Measurements from ENCODE around the gene NAIF1.
A peak's percentile ranks its signal among the peaks of the same experiment; 100 is the strongest.
"Not testable (repeated sequence)": the region's sequence is repeated elsewhere in the genome, so short reads cannot be mapped to it uniquely, and the experiment has no call there.

NAIF1 gene

GRCh38 chr9:128066713-128067644, at the start of gene NAIF1:
TSS of gene NAIF1 (minus strand) at chr9:128067320. CDS start at chr9:128067101, 219 bp downstream.
- DNase-seq, result peak; percentile 98
- in situ Hi-C loops (cut with HindIII; ENCODE audit: low pct_ligation_motif_present, low pct_unique_long_range_greater_than_20kb, low sequenced_read_pairs), result no loop called here

DNA sequence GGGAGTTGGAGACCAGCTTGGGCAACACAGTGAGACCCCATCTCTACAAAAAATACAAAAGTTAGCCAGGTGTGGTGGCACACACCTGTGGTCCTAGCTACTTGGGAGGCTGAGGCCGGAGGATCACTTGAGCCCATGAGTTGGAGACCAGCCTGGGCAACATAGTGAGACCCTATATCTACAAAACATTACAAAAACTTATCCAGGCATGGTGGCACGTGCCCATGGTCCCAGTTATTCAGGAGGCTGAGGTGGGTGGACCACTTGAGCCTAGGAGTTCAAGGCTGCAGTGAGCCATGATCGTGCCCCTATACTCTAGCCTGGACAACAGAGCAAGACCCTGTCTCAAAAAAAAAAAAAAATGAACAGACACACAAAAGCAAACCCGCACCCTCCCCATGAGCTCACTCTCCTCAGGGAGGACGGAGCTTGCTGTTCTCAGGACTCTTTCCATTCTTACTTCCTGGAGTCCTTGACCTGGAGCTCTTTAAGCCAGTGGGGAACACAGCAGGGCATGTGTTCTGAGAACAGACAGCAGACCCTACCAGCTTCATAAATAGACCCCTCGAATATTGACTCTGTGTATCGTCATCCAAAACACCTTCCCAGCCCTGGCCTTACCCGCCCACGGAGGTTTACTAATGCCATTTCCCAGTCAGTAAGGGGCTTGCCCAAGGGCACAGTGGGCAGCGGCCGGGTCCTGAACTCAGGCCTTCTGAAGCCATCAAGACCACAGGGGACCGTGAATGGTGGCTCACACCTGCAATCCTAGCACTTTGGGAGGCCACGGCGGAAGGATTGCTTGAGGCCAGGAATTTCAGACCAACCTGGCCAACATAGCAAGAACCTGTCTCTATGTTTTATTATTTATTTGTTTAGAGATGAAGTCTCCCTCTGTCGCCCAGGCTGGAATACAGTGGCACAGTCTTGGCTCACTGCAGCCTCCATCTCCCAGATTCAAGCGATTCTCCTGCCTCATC, 49.3 kb upstream of the NAIF1 start:
- in situ Hi-C loops (cut with HindIII; ENCODE audit: low pct_ligation_motif_present, low pct_unique_long_range_greater_than_20kb, low sequenced_read_pairs), result no loop called here
- DNase-seq, result no peak

DNA sequence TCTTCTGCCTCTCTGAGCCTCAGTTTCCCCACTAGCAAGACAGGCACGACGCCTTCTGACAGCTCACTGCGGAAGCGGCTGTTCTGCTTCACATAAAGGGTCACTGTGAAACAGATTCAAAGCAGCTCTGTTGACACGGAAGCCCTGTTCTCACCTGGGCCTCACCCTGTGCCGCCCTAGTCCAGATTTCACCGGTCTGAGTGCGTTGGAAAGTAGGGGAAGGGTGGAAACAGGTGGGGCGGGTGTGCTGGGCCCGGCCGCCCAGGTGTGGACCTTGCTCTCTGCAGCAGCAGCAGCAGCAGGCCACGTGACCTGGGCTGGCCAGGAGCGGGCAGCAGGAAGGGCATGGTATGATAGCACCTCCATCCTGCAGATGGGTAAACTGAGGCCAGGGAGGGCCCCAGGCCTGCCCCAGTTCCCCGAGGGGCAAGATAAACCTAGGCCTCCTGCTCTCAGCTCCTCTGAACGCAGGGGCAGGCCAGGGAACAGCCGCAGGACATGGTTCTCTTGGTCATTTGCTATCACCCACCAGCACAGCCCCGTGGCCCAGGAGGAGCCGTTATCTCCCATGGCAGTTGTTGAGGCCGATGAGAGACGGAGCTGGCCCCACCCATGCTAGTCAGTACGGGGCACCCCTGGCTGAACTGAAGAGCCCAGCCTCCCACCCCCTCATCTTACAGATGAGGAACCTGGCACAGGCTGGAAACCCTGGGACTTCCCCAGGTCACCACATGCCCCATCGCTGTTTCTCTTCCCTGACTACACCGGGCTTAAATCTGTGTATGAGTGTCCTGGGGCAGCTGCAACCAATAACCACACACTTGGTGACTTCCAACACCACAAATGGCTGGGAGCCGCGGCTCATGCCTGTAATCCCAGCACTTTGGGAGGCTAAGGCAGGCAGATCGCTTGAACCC, 48.3 kb upstream of the NAIF1 start:
- in situ Hi-C loops (cut with HindIII; ENCODE audit: low pct_ligation_motif_present, low pct_unique_long_range_greater_than_20kb, low sequenced_read_pairs), result no loop called here

DNA sequence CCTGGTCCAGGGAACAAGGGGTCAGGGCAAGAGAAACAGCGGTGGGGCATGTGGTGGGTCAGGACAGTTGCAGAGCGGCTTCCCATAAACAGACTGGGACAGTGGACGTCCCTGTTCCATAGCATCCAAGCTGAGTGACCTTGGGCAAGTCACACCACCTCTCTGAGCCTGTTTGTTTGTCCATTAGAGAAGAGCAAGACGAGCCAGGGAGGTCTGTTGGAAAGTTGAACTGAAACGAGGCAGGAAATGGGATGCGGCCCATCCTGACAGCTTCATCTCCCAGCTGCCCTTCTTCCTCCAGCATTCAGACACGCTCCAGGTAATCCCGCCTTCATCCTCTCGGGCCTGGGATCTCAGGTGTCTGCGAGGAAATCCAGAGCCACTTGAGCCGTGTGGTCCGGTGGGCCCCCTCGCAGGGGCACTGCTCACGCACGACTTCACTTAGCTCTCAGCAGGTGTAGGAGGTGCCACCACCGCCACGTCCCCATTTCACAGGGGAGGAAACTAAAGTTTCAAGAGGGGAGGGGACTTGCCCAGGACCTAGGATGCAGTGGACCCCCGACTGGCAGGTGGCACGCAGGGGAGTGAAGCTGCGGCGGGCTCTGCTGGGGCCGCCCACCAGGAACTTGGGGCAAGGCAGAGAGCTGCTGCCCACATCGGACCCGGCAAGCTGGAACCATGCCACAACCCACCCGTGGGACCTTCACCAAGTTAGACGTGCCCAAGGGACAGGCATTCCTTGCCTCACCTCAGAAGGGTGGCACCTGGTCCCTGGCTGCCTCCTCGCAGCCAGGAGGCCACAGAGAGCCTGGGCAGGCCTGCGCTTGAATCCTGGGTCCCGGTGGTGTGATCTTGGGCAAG, 47.4 kb upstream of the NAIF1 start:
- in situ Hi-C loops (cut with HindIII; ENCODE audit: low pct_ligation_motif_present, low pct_unique_long_range_greater_than_20kb, low sequenced_read_pairs), result no loop called here

More for the DNA sequence above, 48.3 kb upstream of the NAIF1 start:
- DNase-seq, result no peak

GRCh38 chr9:128113526-128114325, 46.6 kb upstream of the NAIF1 start:
- DNase-seq, result no peak
- in situ Hi-C loops (cut with HindIII; ENCODE audit: low pct_ligation_motif_present, low pct_unique_long_range_greater_than_20kb, low sequenced_read_pairs), result no loop called here

More for the DNA sequence above, 47.4 kb upstream of the NAIF1 start:
- DNase-seq, result no peak

- not testable (repeated sequence) for DNase-seq
These were observed 44.6 kb upstream of the NAIF1 start for GRCh38 chr9:128111726-128112125.

DNA sequence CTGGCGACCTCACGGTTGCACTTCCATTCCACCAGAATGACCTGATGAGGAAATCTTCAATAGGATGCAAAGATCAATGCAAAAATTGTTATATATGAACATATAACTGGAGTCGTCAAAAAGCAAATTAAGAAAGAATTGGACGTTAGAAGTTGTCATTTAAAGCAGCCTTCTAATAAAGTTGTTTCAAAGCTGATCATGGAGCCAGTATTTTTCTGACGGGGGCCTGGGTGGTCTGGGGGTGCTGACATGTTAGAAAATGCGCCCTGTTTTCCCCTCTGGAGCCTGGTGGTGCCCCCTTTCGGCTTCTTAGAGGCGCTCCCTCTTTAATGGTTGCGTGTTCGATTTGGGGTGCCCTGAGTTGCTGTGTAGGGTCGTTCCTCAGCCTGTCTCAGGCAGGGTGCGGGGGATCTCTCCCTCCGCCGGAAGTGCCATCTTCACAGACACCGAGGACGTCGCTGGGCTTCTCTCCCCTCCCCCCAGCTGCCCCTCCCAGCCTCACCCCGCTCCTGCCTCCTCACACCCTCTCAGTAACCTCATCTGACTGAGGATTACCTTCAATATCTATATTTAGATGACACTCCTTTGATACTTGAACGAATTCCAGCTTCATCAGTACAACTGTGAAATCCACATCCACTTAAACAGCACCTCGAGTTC, 42.1 kb upstream of the NAIF1 start:
- in situ Hi-C loops (cut with HindIII; ENCODE audit: low pct_ligation_motif_present, low pct_unique_long_range_greater_than_20kb, low sequenced_read_pairs), result no loop called here
- no peak for DNase-seq

More at GRCh38 chr9:128111726-128112125, 44.6 kb upstream of the NAIF1 start:
- in situ Hi-C loops (cut with HindIII; ENCODE audit: low pct_ligation_motif_present, low pct_unique_long_range_greater_than_20kb, low sequenced_read_pairs), result not testable (repeated sequence)

- no peak for DNase-seq
- in situ Hi-C loops (cut with HindIII; ENCODE audit: low pct_ligation_motif_present, low pct_unique_long_range_greater_than_20kb, low sequenced_read_pairs), result no loop called here
These were observed 41.3 kb upstream of the NAIF1 start for GRCh38 chr9:128108269-128109049.

DNA sequence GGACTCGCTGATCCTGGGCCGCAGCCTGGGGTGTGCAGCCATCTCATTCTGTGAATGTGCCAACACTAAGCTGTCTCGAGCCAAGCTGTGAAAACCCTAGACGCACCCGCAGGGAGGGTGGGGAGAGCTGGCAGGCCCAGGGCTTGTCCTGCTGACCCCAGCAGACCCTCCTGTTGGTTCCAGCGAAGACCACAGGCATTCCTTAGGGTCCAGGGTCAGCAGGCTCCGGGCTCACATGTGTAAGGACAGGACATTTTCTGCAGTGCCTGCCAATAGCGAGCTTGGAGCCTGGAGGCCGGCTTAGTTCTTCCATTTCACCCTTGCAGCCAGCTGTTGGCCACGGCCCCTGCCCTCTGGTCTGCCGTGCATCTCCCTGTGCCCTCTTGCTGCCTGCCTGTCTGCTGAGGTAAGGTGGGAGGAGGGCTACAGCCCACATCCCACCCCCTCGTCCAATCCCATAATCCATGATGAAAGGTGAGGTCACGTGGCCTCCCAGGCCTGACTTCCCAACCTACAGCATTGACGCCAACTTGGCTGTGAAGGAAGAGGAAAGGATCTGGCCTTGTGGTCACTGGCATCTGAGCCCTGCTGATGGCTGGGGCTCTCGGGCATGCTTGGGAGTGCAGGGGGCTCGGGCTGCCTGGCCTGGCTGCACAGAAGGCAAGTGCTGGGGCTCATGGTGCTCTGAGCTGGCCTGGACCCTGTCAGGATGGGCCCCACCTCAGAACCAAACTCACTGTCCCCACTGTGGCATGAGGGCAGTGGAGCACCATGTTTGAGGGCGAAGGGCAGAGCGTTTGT, 40.5 kb upstream of the NAIF1 start:
- in situ Hi-C loops (cut with HindIII; ENCODE audit: low pct_ligation_motif_present, low pct_unique_long_range_greater_than_20kb, low sequenced_read_pairs), result no loop called here
- DNase-seq, result no peak

DNA sequence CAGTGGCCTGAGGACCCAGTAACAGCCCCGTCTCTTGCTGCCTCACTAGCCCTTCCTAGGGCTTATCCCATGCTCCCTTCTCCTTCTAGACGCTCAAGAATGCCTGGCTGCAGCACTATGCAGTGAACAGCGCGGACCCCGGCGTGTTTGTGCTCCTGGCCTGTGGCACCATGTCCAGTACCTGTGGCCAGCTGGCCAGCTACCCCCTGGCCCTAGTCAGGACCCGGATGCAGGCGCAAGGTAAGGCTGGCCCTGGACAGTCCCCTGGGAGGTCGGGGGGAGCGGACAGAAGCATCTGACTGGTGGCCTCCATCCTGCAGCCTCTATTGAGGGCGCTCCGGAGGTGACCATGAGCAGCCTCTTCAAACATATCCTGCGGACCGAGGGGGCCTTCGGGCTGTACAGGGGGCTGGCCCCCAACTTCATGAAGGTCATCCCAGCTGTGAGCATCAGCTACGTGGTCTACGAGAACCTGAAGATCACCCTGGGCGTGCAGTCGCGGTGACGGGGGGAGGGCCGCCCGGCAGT, 39.9 kb upstream of the NAIF1 start:
- no peak for DNase-seq
- in situ Hi-C loops (cut with HindIII; ENCODE audit: low pct_ligation_motif_present, low pct_unique_long_range_greater_than_20kb, low sequenced_read_pairs), result no loop called here

GRCh38 chr9:128106181-128106939, 39.2 kb upstream of the NAIF1 start:
- no peak for DNase-seq
- in situ Hi-C loops (cut with HindIII; ENCODE audit: low pct_ligation_motif_present, low pct_unique_long_range_greater_than_20kb, low sequenced_read_pairs), result no loop called here

- DNase-seq, result no peak
- in situ Hi-C loops (cut with HindIII; ENCODE audit: low pct_ligation_motif_present, low pct_unique_long_range_greater_than_20kb, low sequenced_read_pairs), result no loop called here
These were observed 38.5 kb upstream of the NAIF1 start for GRCh38 chr9:128105538-128106175.

GRCh38 chr9:128104171-128104618, 37.1 kb upstream of the NAIF1 start:
- in situ Hi-C loops (cut with HindIII; ENCODE audit: low pct_ligation_motif_present, low pct_unique_long_range_greater_than_20kb, low sequenced_read_pairs), result no loop called here

More at GRCh38 chr9:128104171-128104618, 37.1 kb upstream of the NAIF1 start:
- DNase-seq, result no peak

Data from ACHN (cell line).